ENCODE data around the gene TWF1.
"Not testable (repeated sequence)": the region's sequence is repeated elsewhere in the genome, so short reads cannot be mapped to it uniquely, and the experiment has no call there.

Gene TWF1

DNA sequence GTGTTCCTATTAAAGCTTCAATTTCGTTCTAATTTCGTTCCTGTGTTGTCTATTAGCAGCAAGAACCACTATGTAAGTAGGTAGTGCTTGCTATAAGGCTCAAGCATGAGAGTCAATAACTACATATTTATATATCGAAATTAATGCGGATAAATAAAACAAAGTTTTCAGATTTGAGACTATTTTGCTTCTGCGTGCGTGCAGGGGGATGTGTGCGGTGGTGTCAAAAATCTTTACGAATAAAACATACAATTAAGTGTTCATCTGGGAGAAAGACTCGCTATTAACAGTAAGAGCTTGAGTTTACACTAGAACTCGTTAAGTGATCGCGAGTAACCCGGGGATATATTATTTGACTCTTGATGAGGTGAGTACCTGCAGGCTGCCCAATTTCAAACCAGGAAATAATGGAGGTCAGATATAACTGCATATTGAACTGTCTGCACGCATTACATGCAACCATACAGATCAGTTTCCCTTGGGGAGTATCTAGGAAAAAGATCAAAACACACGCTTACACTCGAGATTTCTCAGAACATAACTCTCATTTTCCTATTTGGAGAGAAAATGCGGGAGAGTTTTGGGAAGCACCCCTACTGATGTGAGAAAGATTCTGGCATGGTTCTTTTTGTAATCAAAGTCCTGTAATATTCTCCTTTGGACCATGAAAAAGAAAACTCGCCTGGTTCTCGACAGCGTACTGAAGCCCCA lies 813 bp downstream of the TWF1 start:
- no peak for FAIRE-seq

DNA sequence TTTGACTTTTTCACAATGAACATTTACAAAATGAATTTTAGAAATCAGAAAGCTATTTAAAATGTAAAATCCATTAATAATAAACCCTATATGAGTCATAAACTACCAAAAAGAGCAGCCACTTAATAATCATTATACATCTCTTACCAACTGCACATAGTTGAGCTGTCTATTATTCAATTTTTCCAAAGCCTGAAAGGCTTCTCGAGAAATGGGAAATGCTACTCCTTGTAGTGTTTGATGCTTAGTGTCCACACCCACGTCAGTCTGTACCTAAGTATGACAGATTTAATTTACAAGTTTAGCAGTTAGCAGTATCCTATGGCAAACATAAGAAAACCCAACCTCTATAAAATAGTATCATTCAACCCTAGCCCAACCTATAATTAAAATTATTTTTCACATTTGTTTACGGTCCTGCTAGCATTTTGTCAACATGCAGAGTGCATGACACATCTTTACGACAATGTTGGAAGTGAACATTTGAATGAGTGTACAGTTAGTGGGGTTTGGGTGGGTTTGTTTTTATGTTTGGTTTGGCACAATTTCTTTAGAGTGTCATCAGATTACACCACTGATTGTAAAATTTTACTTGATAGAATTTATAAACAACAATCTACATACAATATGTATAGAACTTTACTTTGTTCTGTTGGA lies 8.4 kb downstream of the TWF1 start:
- no peak for FAIRE-seq

DNA sequence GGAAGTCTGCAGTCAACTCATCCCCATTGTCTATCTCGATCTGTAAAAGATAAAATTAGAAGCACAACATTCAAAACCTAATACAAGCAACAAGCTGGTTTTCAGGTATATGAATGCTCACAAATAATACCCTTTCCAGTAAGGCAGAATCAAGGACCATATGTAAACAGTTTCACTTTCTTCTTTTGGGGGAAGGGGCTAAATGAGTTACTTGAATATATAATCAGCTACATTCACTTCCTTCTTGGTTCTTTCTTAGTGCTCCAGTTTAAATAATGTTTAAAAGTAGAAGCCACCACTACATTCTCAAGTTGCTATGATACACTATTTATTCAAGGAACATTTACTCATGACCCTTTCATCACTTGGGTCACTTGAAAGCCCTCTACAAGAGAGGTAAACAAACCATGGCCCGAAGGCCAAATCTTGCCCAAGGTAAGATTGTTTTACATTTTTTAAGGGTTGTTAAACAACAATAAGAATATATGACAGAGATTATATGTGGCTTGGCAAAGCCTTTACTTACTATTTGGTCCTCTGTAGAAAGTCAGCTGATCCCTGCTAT lies 10.3 kb downstream of the TWF1 start:
- no peak for FAIRE-seq

DNA sequence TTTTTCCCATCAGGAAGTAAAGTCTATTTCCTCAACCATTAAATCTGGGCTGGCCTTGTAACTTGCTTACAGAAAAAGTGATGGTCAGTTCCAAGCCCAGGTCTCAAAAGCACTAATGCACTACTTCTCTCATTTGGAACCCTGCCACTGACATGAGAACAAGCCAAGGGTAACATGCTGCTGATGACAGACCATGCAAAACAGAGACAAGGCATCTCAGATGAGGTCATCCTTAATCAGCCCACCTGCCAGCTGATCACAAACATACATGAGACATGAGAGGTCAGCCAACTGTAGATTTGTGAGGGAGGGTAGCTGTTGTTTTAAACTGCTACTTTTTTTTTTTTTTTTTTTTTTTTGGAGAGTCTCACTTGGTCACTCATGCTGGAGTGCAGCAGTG lies 16.2 kb downstream of the TWF1 start:
- FAIRE-seq, result no peak

DNA sequence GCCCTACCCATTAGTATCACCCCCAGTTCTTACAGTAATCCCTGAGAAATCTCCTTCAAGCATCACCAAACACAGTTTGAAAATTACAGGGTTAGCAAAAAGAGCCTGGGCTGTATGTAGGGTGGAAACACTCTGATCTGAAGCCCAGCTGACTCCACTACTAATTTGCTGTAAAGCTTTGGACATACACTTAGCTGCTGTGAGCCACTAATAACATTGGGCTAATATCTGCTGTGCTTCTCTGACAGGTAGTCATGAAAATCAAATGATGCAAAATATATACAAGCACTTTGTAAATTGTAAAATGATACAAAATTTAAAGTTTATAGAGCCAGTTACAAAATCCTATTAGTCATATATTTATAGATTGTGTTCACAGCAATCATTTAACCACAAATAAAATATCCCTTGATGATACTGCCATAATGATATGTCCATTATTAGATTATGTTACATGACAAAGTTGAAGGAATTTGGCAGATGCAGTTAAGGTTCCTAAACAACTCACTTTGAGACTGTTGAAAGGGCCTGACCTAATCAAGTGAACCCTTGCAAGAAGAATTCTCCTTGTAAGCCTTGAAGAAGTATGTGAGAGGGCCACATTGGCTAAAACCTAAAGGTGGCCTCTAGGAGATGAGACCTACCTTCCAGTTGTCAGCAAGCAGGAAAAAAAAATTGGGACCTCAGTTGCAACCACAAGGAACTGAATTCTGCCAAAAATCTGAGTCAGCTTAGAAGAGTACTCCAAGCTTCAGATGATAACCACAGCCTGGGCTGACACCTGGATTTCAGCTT lies 19.0 kb downstream of the TWF1 start:
- no peak for FAIRE-seq

DNA sequence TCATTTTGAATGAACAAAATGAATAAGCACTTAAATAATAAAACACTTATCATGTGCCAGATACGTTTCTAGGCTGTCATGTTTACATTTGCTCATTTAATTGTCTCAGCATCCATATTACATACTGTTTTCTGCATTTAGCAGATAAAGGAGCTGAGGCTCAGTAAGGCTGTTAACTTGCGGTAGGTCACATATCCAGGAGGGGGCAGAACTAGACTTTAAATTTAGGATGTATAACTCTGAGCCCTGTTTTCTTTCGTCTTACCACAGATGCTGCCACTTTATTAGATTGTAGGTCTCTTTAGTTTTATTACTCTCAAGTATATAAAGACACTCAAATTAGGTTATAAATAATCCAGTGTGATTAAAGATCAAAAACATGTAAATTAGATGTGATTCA lies 29.6 kb downstream of the TWF1 start:
- no peak for FAIRE-seq

DNA sequence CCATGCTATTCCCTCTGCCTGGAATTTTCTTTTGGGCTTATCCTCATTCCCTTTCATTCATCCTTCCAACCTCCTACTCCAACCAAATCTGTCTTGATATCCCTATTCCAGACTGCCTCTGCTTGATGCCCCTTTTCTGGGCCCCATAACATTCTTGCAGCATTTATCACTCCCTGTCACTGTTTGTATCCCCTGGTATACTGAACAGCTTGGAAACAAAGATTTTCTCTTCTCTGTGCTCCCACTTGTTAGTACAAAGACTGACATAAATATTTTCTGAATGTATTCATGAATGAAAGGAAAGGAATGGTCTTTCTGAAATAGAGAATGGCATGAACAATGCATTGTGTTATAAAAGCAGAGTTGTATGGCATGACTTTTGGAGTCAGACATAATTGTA lies 39.8 kb downstream of the TWF1 start:
- no peak for FAIRE-seq

DNA sequence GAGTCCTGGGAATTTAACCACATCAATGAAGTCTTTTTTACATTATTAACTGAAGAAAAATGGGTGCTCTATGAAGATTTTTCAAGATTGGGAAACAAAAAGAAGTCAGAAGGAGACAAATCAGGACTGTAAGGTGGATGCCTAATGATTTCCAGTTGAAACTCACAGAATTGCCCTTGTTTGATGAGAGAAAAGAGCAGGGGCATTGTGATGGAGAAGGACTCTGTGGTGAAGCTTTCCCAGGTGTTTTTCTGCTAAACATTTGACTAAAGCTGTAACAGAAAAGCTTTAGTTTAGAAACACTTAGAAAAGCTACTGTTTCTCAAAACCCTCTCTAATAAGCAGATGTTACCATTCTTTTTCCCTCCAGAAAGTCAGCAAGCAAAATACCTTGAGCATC lies 41.6 kb downstream of the TWF1 start:
- no peak for FAIRE-seq

DNA sequence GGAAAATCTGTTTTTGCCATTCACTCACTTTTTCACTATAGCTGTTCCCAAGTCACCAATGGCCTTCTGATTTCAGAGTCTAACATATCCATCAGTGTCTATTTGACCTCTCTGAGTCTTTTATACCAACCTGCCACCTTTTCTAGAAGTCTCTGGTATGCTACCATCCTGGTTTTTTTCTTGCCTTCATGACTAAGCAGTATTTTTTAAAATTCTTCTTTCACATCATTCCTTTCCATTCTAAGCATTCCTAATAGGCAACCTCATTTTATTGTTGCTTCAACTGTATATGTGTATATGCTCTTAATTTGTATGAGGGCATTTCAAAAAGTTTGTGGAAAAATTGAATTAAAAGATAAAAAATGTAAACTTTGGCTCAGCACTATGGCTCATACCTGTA lies 42.3 kb downstream of the TWF1 start:
- no peak for FAIRE-seq

DNA sequence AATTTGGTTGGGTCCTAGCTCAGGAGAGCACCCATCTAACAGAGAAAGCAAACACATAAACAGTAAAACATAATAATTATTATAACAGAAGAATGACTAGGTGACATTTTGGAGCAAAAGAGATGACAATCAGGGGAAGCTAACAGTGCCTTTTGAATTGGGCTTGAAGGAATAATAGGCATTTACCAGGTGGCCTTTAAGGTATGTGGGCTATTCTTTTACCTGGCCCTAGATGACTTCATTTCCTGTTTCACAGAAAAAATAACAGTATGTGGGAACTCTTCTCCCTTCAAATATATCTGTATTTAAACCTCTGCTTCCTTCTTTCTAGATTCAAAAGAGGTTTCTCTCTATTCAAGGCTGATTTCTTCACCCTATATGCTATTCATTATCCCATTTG lies 43.5 kb downstream of the TWF1 start:
- FAIRE-seq, result no peak

DNA sequence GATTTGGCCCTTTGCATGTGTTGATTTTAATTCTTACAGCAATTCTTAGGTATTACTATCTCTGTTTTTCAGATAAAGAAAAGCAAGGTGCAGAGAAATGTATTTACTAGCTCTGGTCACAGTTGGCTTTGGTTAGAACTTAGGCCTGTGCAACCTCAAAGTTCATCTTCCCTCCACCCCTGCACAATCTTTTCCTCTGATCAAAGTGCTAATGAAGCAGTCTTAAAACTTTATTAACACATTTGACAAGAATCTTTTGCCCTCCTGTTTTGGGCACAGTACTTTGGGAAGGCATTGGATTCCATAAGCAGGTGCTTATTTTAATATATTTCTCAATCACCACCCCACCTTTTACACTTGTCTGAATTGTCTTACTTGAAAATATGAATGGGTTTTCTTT lies 44.6 kb downstream of the TWF1 start:
- no peak for FAIRE-seq

DNA sequence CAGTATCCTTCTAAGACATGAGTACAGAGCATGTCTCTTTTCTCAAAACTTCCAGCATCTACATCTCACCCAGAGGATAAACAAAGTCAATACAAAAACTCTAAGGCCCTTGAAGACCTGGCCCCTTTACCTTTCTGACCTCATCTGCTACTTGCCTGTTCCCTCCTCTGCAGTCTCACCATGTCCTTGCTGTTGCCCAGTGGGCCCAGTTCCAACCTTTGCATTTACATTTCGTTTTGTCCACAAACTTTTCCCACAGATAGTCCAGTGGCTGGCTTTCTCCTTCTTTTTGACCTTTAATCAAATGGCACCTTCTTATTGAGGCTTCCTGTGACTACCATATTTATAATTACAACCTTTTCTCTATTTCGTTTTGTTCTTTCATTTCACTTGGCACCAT lies 45.7 kb downstream of the TWF1 start:
- no peak for FAIRE-seq

DNA sequence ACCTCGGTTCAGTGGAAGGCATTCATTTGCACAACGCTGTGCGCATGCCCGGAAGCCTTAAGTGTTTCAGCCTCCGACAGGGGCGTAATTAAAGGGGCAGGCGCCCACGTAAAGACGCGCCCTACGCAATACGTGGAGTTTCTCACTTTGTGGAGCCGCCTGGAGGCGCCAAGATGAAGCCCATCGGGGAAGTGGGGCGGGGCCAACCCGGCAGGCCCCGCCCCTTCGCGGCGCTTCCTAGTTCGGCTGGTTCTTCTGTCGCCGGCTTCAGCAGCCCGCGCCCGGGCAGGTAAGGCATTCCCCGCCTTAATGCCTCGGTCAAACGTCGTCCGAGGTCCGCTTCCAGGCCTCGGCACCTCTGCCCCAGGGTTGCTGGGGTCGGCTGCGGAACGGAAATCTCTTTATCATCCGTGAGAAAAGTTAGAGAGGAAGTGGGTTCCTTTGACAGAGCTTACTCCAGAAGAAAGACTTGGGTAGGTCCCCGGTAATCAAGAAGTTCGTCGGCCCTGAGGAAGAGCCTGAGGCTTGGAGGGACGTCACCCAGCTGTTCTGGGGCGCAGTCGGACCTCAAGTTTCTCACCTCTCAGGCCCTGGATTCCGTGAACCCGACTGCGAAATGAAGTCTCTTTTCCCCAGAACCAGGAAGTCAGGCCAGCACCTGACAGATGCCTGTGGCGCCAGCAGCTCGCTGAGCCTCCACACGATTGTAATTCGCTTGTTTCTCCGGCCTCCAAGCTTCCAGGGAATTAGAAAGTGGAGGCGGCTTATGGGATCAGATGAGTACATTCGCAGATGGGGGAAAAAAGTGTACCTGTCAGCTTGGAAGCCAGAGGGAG lies 47.2 kb downstream of the TWF1 start, which contains the start of the genes IRAK4 and PUS7L:
Gene IRAK4, plus strand, starts transcription at position 224 of the 836 bp plus-strand sequence. CDS start 9,161 bp downstream, outside the sequence.
Gene PUS7L, minus strand, starts transcription at position 63 of the 836 bp plus-strand sequence. CDS start 3,545 bp downstream, outside the sequence.
- peak; percentile 14 for FAIRE-seq

DNA sequence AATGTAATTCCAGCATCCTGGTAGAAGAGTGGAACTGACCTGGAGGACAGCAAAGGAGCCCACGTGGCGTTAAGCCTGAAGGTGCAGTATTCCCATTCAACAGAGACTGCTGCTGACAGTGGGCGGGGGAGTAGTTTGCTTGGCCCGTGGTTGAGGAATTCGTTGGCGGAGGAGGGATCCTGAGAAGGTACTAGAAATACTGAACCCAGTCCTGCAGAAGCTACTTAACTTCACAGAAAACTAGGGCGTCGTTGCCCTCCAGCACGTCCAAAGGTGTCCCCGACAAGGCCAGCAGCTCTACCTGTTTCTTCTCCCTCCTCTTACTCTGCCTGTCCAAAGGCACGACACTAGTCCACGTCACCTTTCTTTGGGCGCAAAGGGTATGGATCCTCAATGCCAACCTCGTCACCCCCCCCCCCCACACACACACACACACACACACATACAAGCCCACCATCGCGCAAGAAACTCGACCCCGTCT lies 47.8 kb downstream of the TWF1 start:
- no peak for FAIRE-seq

DNA sequence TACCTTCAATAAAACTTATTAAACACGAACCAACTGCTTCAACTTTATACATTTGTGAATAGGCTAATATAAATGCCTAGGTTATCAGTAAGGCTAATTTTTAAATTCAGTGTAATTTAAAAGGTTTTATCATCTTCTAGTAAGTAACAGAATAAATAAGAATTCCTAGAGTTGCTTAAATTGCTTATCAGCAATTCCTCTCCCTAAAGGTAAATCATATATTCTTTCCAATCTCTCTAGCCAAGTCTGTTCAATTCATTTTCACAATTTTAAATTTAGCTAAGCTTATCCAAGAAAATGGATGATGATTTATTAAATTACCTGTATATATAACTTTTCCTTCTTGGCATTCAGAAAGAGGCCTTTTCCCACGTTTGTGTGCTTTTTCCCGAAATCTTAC lies 52.1 kb downstream of the TWF1 start:
- FAIRE-seq, result no peak

DNA sequence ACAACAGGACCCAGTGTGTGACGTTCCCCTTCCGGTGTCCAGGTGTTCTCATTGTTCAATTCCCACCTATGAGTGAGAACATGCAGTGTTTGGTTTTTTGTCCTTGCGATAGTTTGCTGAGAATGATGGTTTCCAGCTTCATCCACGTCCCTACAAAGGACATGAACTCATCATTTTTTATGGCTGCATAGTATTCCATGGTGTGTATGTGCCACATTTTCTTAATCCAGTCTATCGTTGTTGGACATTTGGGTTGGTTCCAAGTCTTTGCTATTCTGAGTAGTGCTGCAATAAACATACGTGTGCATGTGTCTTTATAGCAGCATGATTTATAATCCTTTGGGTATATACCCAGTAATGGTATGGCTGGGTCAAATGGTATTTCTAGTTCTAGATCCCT lies 54.8 kb downstream of the TWF1 start:
- FAIRE-seq, result not testable (repeated sequence)

DNA sequence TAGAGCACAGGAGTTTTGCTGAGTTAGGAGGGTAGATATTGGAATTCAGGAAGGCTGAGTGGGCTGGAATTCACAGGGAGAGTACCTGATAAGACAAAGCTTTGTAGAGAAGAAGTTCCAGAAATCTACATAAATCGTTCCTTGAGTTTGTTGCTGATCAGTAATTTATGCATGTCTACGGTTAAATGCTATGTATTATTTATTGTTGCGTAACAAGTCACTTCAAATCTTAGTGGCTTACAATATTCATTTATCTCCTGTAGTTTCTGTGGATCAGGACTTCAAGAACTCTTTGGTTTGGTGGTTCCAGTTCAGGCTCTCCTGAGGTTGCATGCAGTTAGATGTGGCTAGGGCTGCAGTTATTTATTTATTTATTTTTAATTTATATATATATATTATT lies 55.3 kb downstream of the TWF1 start:
- FAIRE-seq, result no peak

DNA sequence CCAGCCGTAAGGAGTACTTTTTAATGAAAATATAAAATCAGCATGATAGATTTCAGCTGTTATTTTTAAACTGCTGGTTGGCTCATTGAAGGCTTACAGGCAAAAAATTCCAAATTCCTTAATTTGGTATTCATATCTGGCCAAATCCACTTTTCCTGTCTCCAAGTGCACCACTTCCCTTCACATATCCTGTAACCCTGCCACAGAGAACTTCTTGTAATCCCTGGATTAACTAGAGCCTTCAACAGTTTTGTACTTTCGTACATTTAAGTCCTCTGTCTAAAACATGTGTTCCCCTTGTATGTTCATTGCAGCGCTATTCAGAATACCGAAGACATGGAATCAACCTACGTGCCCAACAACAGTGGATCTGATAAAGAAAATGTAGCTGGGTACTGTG lies 57.1 kb downstream of the TWF1 start:
- no peak for FAIRE-seq

DNA sequence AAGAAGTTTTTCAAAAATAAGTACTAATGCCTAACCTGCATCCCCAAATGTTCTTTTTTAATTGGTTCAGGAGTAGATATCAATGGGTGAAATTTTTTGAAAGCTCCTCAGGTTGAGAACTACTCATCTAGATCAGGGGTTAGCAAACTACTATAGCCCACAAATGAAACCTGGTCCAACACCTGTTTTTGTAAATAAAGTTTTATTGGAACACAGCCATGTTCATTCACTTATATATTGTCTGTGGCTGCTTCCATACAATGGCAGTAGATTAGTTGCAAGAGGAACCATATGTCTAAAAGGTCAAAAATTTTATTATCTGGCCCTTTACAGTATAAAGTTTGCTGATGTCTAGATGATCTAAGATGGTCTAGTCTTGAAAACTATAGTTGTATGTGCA lies 61.3 kb downstream of the TWF1 start:
- no peak for FAIRE-seq

All from colon (tissue), 2 donors.